GM23338 (cell line): ENCODE results near the gene PARD6A. TPM values are rescaled to one million over a fixed set of nuclear protein-coding genes. Genes with fewer than 3 reads are reported as not detected.

Experiments
- ATAC-seq: fragments of 200-7000 bp; cut with Tn5 transposase; 3 replicates; pipeline ENCODE4 v1.9.1; 2020
- DNase-seq: peaks from one replicate; pipeline ENCODE4 v3.0.0-alpha.2; 2015; ENCODE audit warnings: low spot score
- H2AFZ ChIP-seq: fragments of 200-600 bp; sonication (generic); 2 replicates; pipeline ENCODE4 v1.8.0; 2016; ENCODE audit warnings: antibody characterized with exemption, mild to moderate bottlenecking, moderate library complexity
- H3F3A ChIP-seq: fragments of 200-600 bp; sonication (generic); replicated peaks from 2 replicates; pipeline ENCODE4 v1.8.0; 2017; ENCODE audit warnings: antibody characterized with exemption, mixed run types, low read depth
- H3K27ac ChIP-seq: fragments of 200-600 bp; sonication (generic); 2 replicates; pipeline ENCODE4 v1.6.1; 2016; ENCODE audit warnings: low read depth
- H3K27me3 ChIP-seq: fragments of 200-600 bp; sonication (generic); 2 replicates; pipeline ENCODE4 v1.8.0; 2016; ENCODE audit warnings: mild to moderate bottlenecking, mixed run types, moderate library complexity; ENCODE audit not compliant: insufficient read depth
- H3K36me3 ChIP-seq: fragments of 200-600 bp; sonication (generic); 2 replicates; pipeline ENCODE4 v1.8.0; 2016; ENCODE audit warnings: mild to moderate bottlenecking; ENCODE audit not compliant: insufficient read depth
- H3K4me1 ChIP-seq: fragments of 200-600 bp; sonication (generic); 2 replicates; pipeline ENCODE4 v1.8.0; 2016; ENCODE audit warnings: mild to moderate bottlenecking, moderate library complexity; ENCODE audit not compliant: insufficient read depth
- H3K4me2 ChIP-seq: fragments of 200-600 bp; sonication (generic); 2 replicates; pipeline ENCODE4 v1.7.1; 2017; ENCODE audit warnings: mixed run types
- H3K4me3 ChIP-seq: fragments of 200-600 bp; sonication (generic); 2 replicates; pipeline ENCODE4 v1.6.1; 2016; ENCODE audit warnings: mixed run types
- H3K79me2 ChIP-seq: fragments of 200-600 bp; sonication (generic); replicated peaks from 2 replicates; pipeline ENCODE4 v1.8.0; 2017; ENCODE audit warnings: mild to moderate bottlenecking; ENCODE audit not compliant: insufficient read depth
- H3K9me2 ChIP-seq: fragments of 200-600 bp; sonication (generic); 2 replicates; pipeline ENCODE4 v1.8.0; 2017; ENCODE audit not compliant: insufficient read depth
- H4K20me1 ChIP-seq: fragments of 200-600 bp; sonication (generic); replicated peaks from 2 replicates; pipeline ENCODE4 v1.8.0; 2017; ENCODE audit warnings: mild to moderate bottlenecking; ENCODE audit not compliant: insufficient read depth
- H3K27ac Mint-ChIP-seq: 2 replicates; pipeline ENCODE4 v1.8.0; 2020; ENCODE audit warnings: inconsistent platforms, mild to moderate bottlenecking, moderate library complexity, mixed read lengths
- H3K27me3 Mint-ChIP-seq: 3 replicates; pipeline ENCODE4 v1.8.0; 2022; ENCODE audit warnings: low read depth, mild to moderate bottlenecking, moderate library complexity, mixed read lengths, inconsistent platforms; ENCODE audit not compliant: insufficient read depth, poor library complexity
- H3K36me3 Mint-ChIP-seq: 3 replicates; pipeline ENCODE4 v1.8.0; 2021; ENCODE audit warnings: low read depth, mild to moderate bottlenecking, inconsistent platforms, moderate library complexity, mixed read lengths
- H3K4me1 Mint-ChIP-seq: 3 replicates; pipeline ENCODE4 v1.8.0; 2020; ENCODE audit warnings: mild to moderate bottlenecking, inconsistent platforms, mixed read lengths
- H3K4me3 Mint-ChIP-seq: 3 replicates; pipeline ENCODE4 v1.8.0; 2021; ENCODE audit warnings: moderate library complexity, mild to moderate bottlenecking, inconsistent platforms, mixed read lengths
- H3K9me3 Mint-ChIP-seq: 3 replicates; pipeline ENCODE4 v1.8.0; 2020; ENCODE audit warnings: moderate library complexity, mild to moderate bottlenecking, inconsistent platforms, mixed read lengths
- CREB1 ChIP-seq: fragments of 250-450 bp; sonication (Bioruptor Pico); IDR thresholded peaks from 2 replicates; pipeline ENCODE4 v1.5.0; 2020; ENCODE audit warnings: low read depth, mild to moderate bottlenecking, moderate library complexity
- JUNB ChIP-seq: IDR thresholded peaks from one replicate; pipeline ENCODE4 v1.6.1; 2016; ENCODE audit warnings: antibody characterized with exemption; ENCODE audit not compliant: unreplicated experiment
- NANOG ChIP-seq: IDR thresholded peaks from 2 replicates; pipeline ENCODE4 v1.6.1; 2016; ENCODE audit warnings: antibody characterized with exemption, borderline replicate concordance
- polyA plus RNA-seq: library from polyadenylated mRNA; unstranded; fragments of >200 nt; fragmentation: Nextera tagmentation; extraction: Ambion mirVana; gene quantifications from 2 replicates; pipeline ENCODE4 v1.2.1, GENCODE V29; 2016
- total RNA-seq: library from RNA; depleted of rRNA; stranded (reverse); fragments of >200 nt; shearing (Covaris generic); gene quantifications from 2 replicates; pipeline ENCODE4 v1.2.3, GENCODE V29; 2014
- TF ChIP-seq, protein P1 (sequence below): IDR thresholded peaks from one replicate; pipeline ENCODE4 v1.6.1; 2018; ENCODE audit warnings: antibody characterized with exemption; ENCODE audit not compliant: unreplicated experiment
- TF ChIP-seq, protein P2 (sequence below), 2 experiments: fragments of 200-600 bp in 1 of 2; sonication (generic) in 1 of 2; conservative IDR thresholded peaks; 2 replicates each; pipeline versions ENCODE4 v1.5.1 to v1.6.1; 2016 to 2017; ENCODE audit warnings: antibody characterized with exemption in 2 of 2, low read depth in 2 of 2, mild to moderate bottlenecking in 2 of 2, moderate library complexity in 1 of 2

The PARD6A gene
- total and polyA plus RNA-seq, 2 experiments from 2014 or later: 11.1 to 15.7 TPM

DNA sequence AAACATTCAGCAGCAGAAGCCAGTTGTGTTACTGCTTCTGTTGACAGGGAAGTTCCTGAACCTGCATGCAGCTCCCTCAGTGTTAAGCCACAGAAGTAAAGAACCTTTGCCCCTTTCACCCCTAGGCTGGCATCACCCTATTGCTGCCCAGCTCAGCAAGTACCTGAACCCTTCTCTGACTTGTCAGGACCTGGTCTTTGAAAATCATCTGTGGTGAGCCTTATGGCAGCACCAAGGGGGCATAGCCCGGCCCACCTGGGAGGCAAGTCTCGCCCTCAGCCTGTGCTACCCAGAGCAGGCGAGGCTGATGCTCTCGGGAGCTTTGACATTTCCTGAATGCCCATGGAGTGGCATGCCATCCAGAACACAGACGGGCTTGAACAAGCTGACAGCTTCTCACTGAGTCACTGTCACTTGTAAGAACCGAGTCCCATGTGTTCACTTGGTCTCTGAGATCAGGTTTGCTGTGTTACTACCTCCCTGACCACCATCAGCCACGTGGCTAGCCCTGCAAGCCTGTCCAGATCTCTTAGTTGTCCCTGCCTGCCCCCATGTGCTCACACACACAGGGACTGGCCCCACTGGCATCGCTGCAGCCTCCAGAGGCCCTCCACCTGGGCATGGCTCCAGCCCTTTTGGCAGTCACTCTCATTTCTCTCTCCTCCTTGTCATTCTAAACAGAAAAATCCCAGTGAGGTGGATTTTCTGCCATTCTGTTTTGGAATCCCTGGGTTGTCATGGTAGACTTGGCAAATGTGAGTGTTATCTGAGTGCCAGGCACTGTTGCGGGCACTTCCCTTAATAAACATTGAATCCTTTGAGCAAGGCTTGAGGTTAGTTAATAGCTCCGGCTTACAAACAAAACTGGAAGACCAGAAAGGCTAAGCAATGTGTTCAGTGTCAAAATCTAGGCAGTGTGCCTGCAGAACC is 18.7 kb upstream of the PARD6A start:
- Histone ChIP-seq H3K79me2 (no peaks in the 10 kb centered on the region), H3K4me2 (no peak overlapping the region), H3F3A (0 out of 2 replicates have a peak, but pooled peaks cover 3% of the 10 kb centered on the region), H3K27ac (no peak overlapping the region), H3K27me3 (peaks cover 24% of the 10 kb centered on the region), H3K36me3 (peaks cover 10% of the 10 kb centered on the region), H3K4me1 (no peaks in the 10 kb centered on the region; the same call in 1 of the 2 replicates), H2AFZ (no peak overlapping the region), H3K4me3 (no peak overlapping the region), H4K20me1 (no peaks in the 10 kb centered on the region), H3K9me2 (no peaks in the 10 kb centered on the region)
- Mint-ChIP-seq H3K27me3 (peaks cover 30% of the 10 kb centered on the region), H3K4me1 (no peaks in the 10 kb centered on the region), H3K9me3 (no peaks in the 10 kb centered on the region), H3K4me3 (no peak overlapping the region), H3K27ac (no peak overlapping the region), H3K36me3 (peaks cover 28% of the 10 kb centered on the region)
- no peak for ATAC-seq
- DNase-seq: no peak
- TF ChIP-seq, protein P1, sequence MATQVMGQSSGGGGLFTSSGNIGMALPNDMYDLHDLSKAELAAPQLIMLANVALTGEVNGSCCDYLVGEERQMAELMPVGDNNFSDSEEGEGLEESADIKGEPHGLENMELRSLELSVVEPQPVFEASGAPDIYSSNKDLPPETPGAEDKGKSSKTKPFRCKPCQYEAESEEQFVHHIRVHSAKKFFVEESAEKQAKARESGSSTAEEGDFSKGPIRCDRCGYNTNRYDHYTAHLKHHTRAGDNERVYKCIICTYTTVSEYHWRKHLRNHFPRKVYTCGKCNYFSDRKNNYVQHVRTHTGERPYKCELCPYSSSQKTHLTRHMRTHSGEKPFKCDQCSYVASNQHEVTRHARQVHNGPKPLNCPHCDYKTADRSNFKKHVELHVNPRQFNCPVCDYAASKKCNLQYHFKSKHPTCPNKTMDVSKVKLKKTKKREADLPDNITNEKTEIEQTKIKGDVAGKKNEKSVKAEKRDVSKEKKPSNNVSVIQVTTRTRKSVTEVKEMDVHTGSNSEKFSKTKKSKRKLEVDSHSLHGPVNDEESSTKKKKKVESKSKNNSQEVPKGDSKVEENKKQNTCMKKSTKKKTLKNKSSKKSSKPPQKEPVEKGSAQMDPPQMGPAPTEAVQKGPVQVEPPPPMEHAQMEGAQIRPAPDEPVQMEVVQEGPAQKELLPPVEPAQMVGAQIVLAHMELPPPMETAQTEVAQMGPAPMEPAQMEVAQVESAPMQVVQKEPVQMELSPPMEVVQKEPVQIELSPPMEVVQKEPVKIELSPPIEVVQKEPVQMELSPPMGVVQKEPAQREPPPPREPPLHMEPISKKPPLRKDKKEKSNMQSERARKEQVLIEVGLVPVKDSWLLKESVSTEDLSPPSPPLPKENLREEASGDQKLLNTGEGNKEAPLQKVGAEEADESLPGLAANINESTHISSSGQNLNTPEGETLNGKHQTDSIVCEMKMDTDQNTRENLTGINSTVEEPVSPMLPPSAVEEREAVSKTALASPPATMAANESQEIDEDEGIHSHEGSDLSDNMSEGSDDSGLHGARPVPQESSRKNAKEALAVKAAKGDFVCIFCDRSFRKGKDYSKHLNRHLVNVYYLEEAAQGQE: no peak
- TF ChIP-seq, protein P2, sequence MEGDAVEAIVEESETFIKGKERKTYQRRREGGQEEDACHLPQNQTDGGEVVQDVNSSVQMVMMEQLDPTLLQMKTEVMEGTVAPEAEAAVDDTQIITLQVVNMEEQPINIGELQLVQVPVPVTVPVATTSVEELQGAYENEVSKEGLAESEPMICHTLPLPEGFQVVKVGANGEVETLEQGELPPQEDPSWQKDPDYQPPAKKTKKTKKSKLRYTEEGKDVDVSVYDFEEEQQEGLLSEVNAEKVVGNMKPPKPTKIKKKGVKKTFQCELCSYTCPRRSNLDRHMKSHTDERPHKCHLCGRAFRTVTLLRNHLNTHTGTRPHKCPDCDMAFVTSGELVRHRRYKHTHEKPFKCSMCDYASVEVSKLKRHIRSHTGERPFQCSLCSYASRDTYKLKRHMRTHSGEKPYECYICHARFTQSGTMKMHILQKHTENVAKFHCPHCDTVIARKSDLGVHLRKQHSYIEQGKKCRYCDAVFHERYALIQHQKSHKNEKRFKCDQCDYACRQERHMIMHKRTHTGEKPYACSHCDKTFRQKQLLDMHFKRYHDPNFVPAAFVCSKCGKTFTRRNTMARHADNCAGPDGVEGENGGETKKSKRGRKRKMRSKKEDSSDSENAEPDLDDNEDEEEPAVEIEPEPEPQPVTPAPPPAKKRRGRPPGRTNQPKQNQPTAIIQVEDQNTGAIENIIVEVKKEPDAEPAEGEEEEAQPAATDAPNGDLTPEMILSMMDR (conservative IDR thresholded peaks at IDR 0.05; ENCODE audit: low read depth in 2 of 2): 0 out of 4 replicates have a peak, but pooled peaks of 1 of the 2 experiments have one; percentile 9

- peak overlapping the region; percentile 55; the same call in 2 of the 3 replicates for H3K4me3 Mint-ChIP-seq
- no peaks in the 10 kb centered on the region for H3K9me2 ChIP-seq
- H3K36me3 Mint-ChIP-seq: peaks cover 9% of the 10 kb centered on the region
- no peak overlapping the region for H3K4me2 ChIP-seq
- H3K4me3 ChIP-seq: no peak overlapping the region; the same call in 1 of the 2 replicates
- H3K4me1 Mint-ChIP-seq: peaks cover 2% of the 10 kb centered on the region; the same call in 2 of the 3 replicates
- ATAC-seq (no peak), DNase-seq (no peak)
- H2AFZ ChIP-seq: no peak overlapping the region
- H3K27me3 ChIP-seq: peaks cover 44% of the 10 kb centered on the region
- H3K4me1 ChIP-seq: no peaks in the 10 kb centered on the region; the same call in 1 of the 2 replicates
- no peaks in the 10 kb centered on the region for H3K36me3 ChIP-seq
- no peaks in the 10 kb centered on the region for H3K9me3 Mint-ChIP-seq
- H3K79me2 ChIP-seq: no peaks in the 10 kb centered on the region
- no peak overlapping the region for H3K27ac Mint-ChIP-seq
- peaks cover 3% of the 10 kb centered on the region; the same call in 1 of the 2 replicates for H3F3A ChIP-seq
- peaks cover 47% of the 10 kb centered on the region for H3K27me3 Mint-ChIP-seq
- no peak overlapping the region for H3K27ac ChIP-seq
- H4K20me1 ChIP-seq: no peaks in the 10 kb centered on the region
- TF ChIP-seq NANOG (no peak), JUNB (no peak), CREB1 (CRISPR knock-in tag) (no peak)
- TF ChIP-seq, protein P2 (conservative IDR thresholded peaks at IDR 0.05; ENCODE audit: low read depth in 2 of 2): no peak
Observed at GRCh38 chr16:67644038-67644437, 16.7 kb upstream of the PARD6A start.
